H1 (cell line): ENCODE results near the gene ACTL7A. TPM values are rescaled to one million over a fixed set of nuclear protein-coding genes. Genes with fewer than 3 reads are reported as not detected.

Source experiments
- CTCF ChIA-PET: fragments of 300-600 bp; sonication (Branson Sonifier 250); formaldehyde crosslinking; loops from one replicate; lab custom pipeline; 2021; ENCODE audit not compliant: partially characterized antibody; lab: Charles Lee
- POLR2A ChIA-PET: fragments of 300-600 bp; sonication (Branson Sonifier 250); formaldehyde crosslinking; loops from one replicate; lab custom pipeline; 2021; ENCODE audit warnings: inconsistent platforms; ENCODE audit not compliant: partially characterized antibody; lab: Charles Lee
- DNase-seq, 2 experiments: peaks; one replicate each; pipeline versions ENCODE4 v3.0.0 to v3.0.0-alpha.2; 2010 to 2022; ENCODE audit warnings: low spot score in 2 of 2, low read depth in 1 of 2, mixed read lengths in 1 of 2
- FAIRE-seq: peaks from 2 replicates; lab custom pipeline; 2011; peaks lifted over from hg19 to GRCh38; lab: Jason Lieb, UNC
- H2AFZ ChIP-seq: 2 replicates; pipeline ENCODE4 v1.8.1; 2012; ENCODE audit warnings: low read length, inconsistent platforms
- H2AK5ac ChIP-seq: 2 replicates; pipeline ENCODE4 v1.6.1; 2013; ENCODE audit warnings: low read depth, low read length
- H2BK120ac ChIP-seq: replicated peaks from 2 replicates; pipeline ENCODE3; 2013; ENCODE audit warnings: low read depth, low read length, inconsistent platforms
- H2BK12ac ChIP-seq: 2 replicates; pipeline ENCODE4 v1.6.1; 2013; ENCODE audit warnings: low read depth, low read length
- H2BK15ac ChIP-seq: 2 replicates; pipeline ENCODE4 v1.6.1; 2013; ENCODE audit warnings: low read length
- H2BK20ac ChIP-seq: 2 replicates; pipeline ENCODE4 v1.6.1; 2013; ENCODE audit warnings: low read length
- H2BK5ac ChIP-seq: 2 replicates; pipeline ENCODE4 v1.6.1; 2013; ENCODE audit warnings: low read depth, low read length
- H3K14ac ChIP-seq: 2 replicates; pipeline ENCODE4 v1.6.1; 2013; ENCODE audit warnings: inconsistent platforms; ENCODE audit not compliant: insufficient read length
- H3K18ac ChIP-seq: 2 replicates; pipeline ENCODE4 v1.6.1; 2013; ENCODE audit warnings: low read length; ENCODE audit errors: extremely low read depth
- H3K23ac ChIP-seq: 2 replicates; pipeline ENCODE4 v1.6.1; 2013; ENCODE audit warnings: inconsistent platforms; ENCODE audit not compliant: insufficient read length
- H3K23me2 ChIP-seq: 2 replicates; pipeline ENCODE4 v1.6.1; 2013; ENCODE audit warnings: low read depth, low read length
- H3K27ac ChIP-seq: 2 replicates; pipeline ENCODE4 v1.6.1; 2011; ENCODE audit warnings: low read depth, low read length, inconsistent platforms
- H3K27me3 ChIP-seq, 4 experiments: replicated peaks in 1 of 4; 1 replicate in 1 of 4; 2 replicates in 3 of 4; pipeline versions ENCODE4 v1.6.1 to v1.8.1; 2011 to 2013; ENCODE audit warnings: low read length in 3 of 4, mild to moderate bottlenecking in 3 of 4, inconsistent platforms in 2 of 4, mixed read lengths in 2 of 4, moderate library complexity in 1 of 4; ENCODE audit not compliant: control insufficient read depth in 3 of 4, insufficient read depth in 3 of 4; ENCODE audit errors: extremely low read depth in 1 of 4
- H3K36me3 ChIP-seq, 4 experiments: 2 replicates each; pipeline versions ENCODE4 v1.6.1 to v1.8.1; 2011 to 2013; ENCODE audit warnings: mild to moderate bottlenecking in 4 of 4, low read length in 3 of 4, moderate library complexity in 2 of 4, control low read depth in 1 of 4, inconsistent platforms in 1 of 4; ENCODE audit not compliant: insufficient read depth in 4 of 4, control insufficient read depth in 2 of 4
- H3K4ac ChIP-seq: replicated peaks from 2 replicates; pipeline ENCODE3; 2013; ENCODE audit warnings: low read length, low read depth, mixed read lengths, inconsistent platforms; ENCODE audit not compliant: insufficient read length
- H3K4me1 ChIP-seq, 4 experiments: replicated peaks in 1 of 4; 1 replicate in 1 of 4; 2 replicates in 3 of 4; pipeline versions ENCODE4 v1.6.1 to v1.8.1; 2011 to 2013; ENCODE audit warnings: low read length in 3 of 4, inconsistent platforms in 2 of 4, mixed read lengths in 1 of 4; ENCODE audit not compliant: insufficient read depth in 4 of 4, control insufficient read depth in 3 of 4
- H3K4me2 ChIP-seq, 2 experiments: 2 replicates each; pipeline versions ENCODE4 v1.6.1 to v1.8.1; 2011 to 2013; ENCODE audit warnings: low read depth in 2 of 2, low read length in 2 of 2, control low read depth in 1 of 2, inconsistent platforms in 1 of 2, mild to moderate bottlenecking in 1 of 2; ENCODE audit not compliant: insufficient read depth in 1 of 2
- H3K4me3 ChIP-seq, 4 experiments: fragments of 200-600, 300-600 bp in 1 of 4; sonication (generic), shearing (Covaris generic), sonication (Bioruptor Twin) in 1 of 4; 2 replicates each; pipeline versions ENCODE4 v1.5.1 to v1.8.1; 2011 to 2016; ENCODE audit warnings: low read length in 4 of 4, low read depth in 3 of 4, control low read depth in 2 of 4, inconsistent platforms in 2 of 4, mild to moderate bottlenecking in 2 of 4, mixed read lengths in 1 of 4, moderate library complexity in 1 of 4; ENCODE audit not compliant: insufficient read depth in 2 of 4; ENCODE audit errors: extremely low read depth in 1 of 4
- H3K56ac ChIP-seq: replicated peaks from 2 replicates; pipeline ENCODE3; 2013; ENCODE audit warnings: low read depth, mild to moderate bottlenecking, mixed read lengths, low read length, inconsistent platforms; ENCODE audit not compliant: insufficient read length
- H3K79me1 ChIP-seq: 2 replicates; pipeline ENCODE4 v1.6.1; 2013; ENCODE audit warnings: low read depth, low read length, control low read depth
- H3K79me2 ChIP-seq, 2 experiments: 2 replicates each; pipeline versions ENCODE4 v1.6.1 to v1.8.1; 2012 to 2013; ENCODE audit warnings: low read length in 2 of 2, mild to moderate bottlenecking in 2 of 2, inconsistent platforms in 1 of 2; ENCODE audit not compliant: insufficient read depth in 2 of 2, control insufficient read depth in 1 of 2
- H3K9ac ChIP-seq, 4 experiments: replicated peaks in 1 of 4; 1 replicate in 1 of 4; 2 replicates in 3 of 4; pipeline versions ENCODE4 v1.6.1 to v1.8.1; 2011 to 2013; ENCODE audit warnings: low read depth in 3 of 4, low read length in 3 of 4, control low read depth in 2 of 4, mild to moderate bottlenecking in 2 of 4, moderate library complexity in 2 of 4, inconsistent platforms in 1 of 4; ENCODE audit errors: extremely low read depth in 1 of 4
- H3K9me3 ChIP-seq, 2 experiments: 2 replicates each; pipeline versions ENCODE4 v1.6.1 to v1.8.1; 2012 to 2013; ENCODE audit warnings: mild to moderate bottlenecking in 2 of 2, moderate library complexity in 2 of 2, control low read depth in 1 of 2, inconsistent platforms in 1 of 2, low read depth in 1 of 2, low read length in 1 of 2, mixed read lengths in 1 of 2; ENCODE audit not compliant: insufficient read depth in 2 of 2
- H4K20me1 ChIP-seq, 2 experiments: replicated peaks in 1 of 2; 2 replicates each; pipeline versions ENCODE3 to v1.8.1; 2011 to 2013; ENCODE audit warnings: inconsistent platforms in 2 of 2, low read length in 2 of 2, mild to moderate bottlenecking in 1 of 2; ENCODE audit not compliant: insufficient read depth in 2 of 2, control insufficient read depth in 1 of 2
- H4K5ac ChIP-seq: 2 replicates; pipeline ENCODE4 v1.6.1; 2013; ENCODE audit warnings: low read length, low read depth, mixed read lengths, inconsistent platforms; ENCODE audit not compliant: insufficient read length
- H4K8ac ChIP-seq: 2 replicates; pipeline ENCODE4 v1.8.0; 2013; ENCODE audit warnings: mild to moderate bottlenecking, moderate library complexity, low read length, inconsistent platforms; ENCODE audit not compliant: insufficient read depth; ENCODE audit errors: extremely low read depth
- H4K91ac ChIP-seq: replicated peaks from 2 replicates; pipeline ENCODE3; 2013; ENCODE audit warnings: low read length, mixed read lengths, inconsistent platforms; ENCODE audit not compliant: insufficient read length
- EP300 ChIP-seq, 2 experiments: IDR thresholded peaks; 1 replicate in 1 of 2; 2 replicates in 1 of 2; pipeline ENCODE4 v1.6.1; 2011 to 2012; ENCODE audit warnings: low read depth in 2 of 2, low read length in 2 of 2, mild to moderate bottlenecking in 2 of 2, borderline replicate concordance in 1 of 2, inconsistent platforms in 1 of 2, moderate library complexity in 1 of 2
- JUND ChIP-seq: IDR thresholded peaks from 2 replicates; pipeline ENCODE4 v1.6.1; 2011; ENCODE audit warnings: mild to moderate bottlenecking, improper control_type of control experiment, low read length
- MAX ChIP-seq: IDR thresholded peaks from 2 replicates; pipeline ENCODE4 v1.6.1; 2012; ENCODE audit warnings: inconsistent platforms
- SP2 ChIP-seq: IDR thresholded peaks from 2 replicates; pipeline ENCODE4 v1.6.1; 2012; ENCODE audit warnings: mild to moderate bottlenecking, low read length, inconsistent platforms
- whole genome bisulfite sequencing, 2 experiments: shearing (Covaris generic) in 1 of 2; methylation state at CpG; one replicate each; pipeline versions ENCODE4 v1.1.6 to v1.1.7; 2013 to 2015; ENCODE audit warnings: low lambda C conversion rate in 2 of 2, mixed read lengths in 2 of 2, inconsistent platforms in 1 of 2, low coverage in 1 of 2, missing lambda C conversion rate in 1 of 2; ENCODE audit not compliant: insufficient replicate concordance in 2 of 2, insufficient coverage in 1 of 2, insufficient read length in 1 of 2; ENCODE audit errors: extremely low coverage in 1 of 2, missing lambda C conversion rate in 1 of 2; 5-methylcytosine and 5-hydroxymethylcytosine counted together
- polyA plus RNA-seq, 7 experiments: library from polyadenylated mRNA; depleted of rRNA in 3 of 7; stranded (reverse) in 5 of 7; unstranded in 2 of 7; fragments of >200 nt in 5 of 7; fragments of 200-250 nt in 2 of 7; gene quantifications; 1 replicate in 5 of 7; 2 replicates in 1 of 7; 4 replicates in 1 of 7; pipeline versions ENCODE4 v1.2.1 to v1.2.3, GENCODE V29; 2011 to 2013; ENCODE audit warnings: missing spikeins in 2 of 7, mixed read lengths in 2 of 7
- total RNA-seq: library from RNA; stranded (reverse); fragmentation: NEBNext Ultra II Directional; extraction: Animal tissue kit (Norgen Biotek cat#: 25700); gene quantifications from 2 replicates; pipeline ENCODE4 v1.2.1, GENCODE V29; 2021

Gene ACTL7A
- total and polyA plus RNA-seq, 2 of the 8 experiments (the other 6 are each of a cell fraction or from before 2014, with no cell fraction given), result not detected

GRCh38 chr9:108815156-108815555 is 46.9 kb upstream of the ACTL7A start:
- H2BK5ac ChIP-seq, result no peak overlapping the region
- H4K20me1 ChIP-seq, result no peaks in the 10 kb centered on the region
- no peak overlapping the region for H4K5ac ChIP-seq
- H2BK15ac ChIP-seq, result no peak overlapping the region
- CTCF ChIA-PET, result interaction anchor here (0.6 to 1.5 kb wide), 5 partner anchors 21 to 53 kb away, joined by 3 to 6 read pairs (median 3); no protein-coding TSS in a partner anchor
- no peaks in the 10 kb centered on the region for H3K27me3 ChIP-seq
- no peak for DNase-seq
- H2BK12ac ChIP-seq, result no peak overlapping the region
- H3K23me2 ChIP-seq, result no peaks in the 10 kb centered on the region
- no peak overlapping the region for H2AK5ac ChIP-seq
- no peak overlapping the region for H3K4ac ChIP-seq
- POLR2A ChIA-PET, result no interaction called here
- no peak overlapping the region for H2AFZ ChIP-seq
- H3K14ac ChIP-seq, result no peak overlapping the region
- no peak overlapping the region for H2BK20ac ChIP-seq
- no peak overlapping the region for H3K9ac ChIP-seq
- no peak overlapping the region for H4K91ac ChIP-seq
- no peak for TF ChIP-seq EP300 (IDR thresholded peaks at IDR 0.05; ENCODE audit: borderline replicate concordance in 1 of 2, low read depth in 2 of 2, low read length in 2 of 2)
- peak; percentile 63; the same call in 1 of the 2 replicates for TF ChIP-seq JUND
- no peak for TF ChIP-seq SP2
- no peak for TF ChIP-seq MAX
- 92% methylated on average over 3 of the region's 3 CpGs; no CpG with 5 or more reads in 1 of the 2 experiments for WGBS, 2 experiments
- H3K23ac ChIP-seq, result no peak overlapping the region
- H3K79me1 ChIP-seq, result no peaks in the 10 kb centered on the region
- no peak overlapping the region for H4K8ac ChIP-seq
- FAIRE-seq, result no peak
- H2BK120ac ChIP-seq, result no peak overlapping the region
- H3K9me3 ChIP-seq, result no peaks in the 10 kb centered on the region
- no peaks in the 10 kb centered on the region for H3K36me3 ChIP-seq
- H3K18ac ChIP-seq, result no peak overlapping the region
- H3K56ac ChIP-seq, result no peak overlapping the region
- H3K27ac ChIP-seq, result no peak overlapping the region
- no peak overlapping the region for H3K4me2 ChIP-seq
- no peaks in the 10 kb centered on the region for H3K79me2 ChIP-seq
- H3K4me3 ChIP-seq, result no peak overlapping the region
- no peaks in the 10 kb centered on the region for H3K4me1 ChIP-seq
